Kidney (tissue), 14 donors: ENCODE measurements around the gene LY6G5C. TPM values are rescaled to one million over a fixed set of nuclear protein-coding genes. Genes with fewer than 3 reads are reported as not detected.

ENCODE experiments used
- DNase-seq, 5 donors: peaks; one replicate each; pipeline ENCODE4 v3.0.0-alpha.2; 2013 to 2020
- FAIRE-seq: peaks from 2 replicates; lab custom pipeline; 2012; peaks lifted over from hg19 to GRCh38; lab: Jason Lieb, UNC
- H3K27ac ChIP-seq, 2 donors: one replicate each; pipeline ENCODE4 v1.7.0; 2013; ENCODE audit warnings: low read depth in 2 of 2, low read length in 2 of 2, inconsistent platforms in 1 of 2
- H3K27me3 ChIP-seq: one replicate; pipeline ENCODE4 v1.7.1; 2013; ENCODE audit warnings: low read length, inconsistent platforms; ENCODE audit not compliant: control insufficient read depth, insufficient read depth
- H3K36me3 ChIP-seq, 3 donors: one replicate each; pipeline versions ENCODE4 v1.7.0 to v1.7.1; 2013; ENCODE audit warnings: low read length in 3 of 3, control low read depth in 1 of 3, inconsistent platforms in 1 of 3; ENCODE audit not compliant: insufficient read depth in 3 of 3, control insufficient read depth in 2 of 3
- H3K4me1 ChIP-seq, 3 donors: one replicate each; pipeline versions ENCODE4 v1.7.0 to v1.7.1; 2013; ENCODE audit warnings: low read length in 3 of 3, inconsistent platforms in 1 of 3, low read depth in 1 of 3; ENCODE audit not compliant: control insufficient read depth in 2 of 3, insufficient read depth in 2 of 3
- H3K4me3 ChIP-seq, 3 donors: one replicate each; pipeline versions ENCODE4 v1.7.0 to v1.8.1; 2013; ENCODE audit warnings: low read length in 3 of 3, control low read depth in 1 of 3, inconsistent platforms in 1 of 3
- H3K9ac ChIP-seq, 3 donors: one replicate each; pipeline versions ENCODE4 v1.7.0 to v1.7.1; 2013; ENCODE audit warnings: low read length in 3 of 3, control low read depth in 1 of 3, inconsistent platforms in 1 of 3
- H3K9me3 ChIP-seq, 3 donors: one replicate each; pipeline versions ENCODE4 v1.7.0 to v1.7.1; 2013; ENCODE audit warnings: low read length in 3 of 3, control low read depth in 1 of 3, inconsistent platforms in 1 of 3; ENCODE audit not compliant: control insufficient read depth in 2 of 3, insufficient read depth in 1 of 3
- intact Hi-C: fragments of 100-400 bp; cut with DNase I; formaldehyde crosslinking; loops from one replicate; pipeline ENCODE4 v1.11.1; 2022
- polyA plus RNA-seq: library from polyadenylated mRNA; stranded (reverse); fragments of 350-450 nt; fragmentation: Illumina TruSeq; extraction: RNeasy Lipid Tissue Mini Kit (QIAGEN cat#74804); gene quantifications from one replicate; pipeline ENCODE4 v1.2.3, GENCODE V29; 2014; ENCODE audit warnings: low read depth, low replicate concordance; ENCODE audit not compliant: insufficient read depth
- total RNA-seq: library from RNA; stranded (reverse); fragmentation: NEBNext Ultra II Directional; extraction: Animal tissue kit (Norgen Biotek cat#: 25700); gene quantifications from one replicate; pipeline ENCODE4 v1.2.1, GENCODE V29; 2021
- TF ChIP-seq, protein P1 (sequence below): IDR thresholded peaks from 3 replicates; pipeline ENCODE4 v1.5.1; 2012; ENCODE audit warnings: mild to moderate bottlenecking, moderate library complexity, borderline replicate concordance; ENCODE audit not compliant: insufficient read depth; ENCODE audit errors: extremely low read depth
- donor health status: control.
- donor health status: control.
- donor health status: control.
- donor health status: control.
- donor health status: control.
- donor health status: DM: yes; HTN: yes; CAD: no.
- donor health status: Normal renal cell carcinoma (clear cell type).

The LY6G5C gene
- total and polyA plus RNA-seq, 2 donors from 2014 or later: 2.5 to 4.6 TPM

DNA sequence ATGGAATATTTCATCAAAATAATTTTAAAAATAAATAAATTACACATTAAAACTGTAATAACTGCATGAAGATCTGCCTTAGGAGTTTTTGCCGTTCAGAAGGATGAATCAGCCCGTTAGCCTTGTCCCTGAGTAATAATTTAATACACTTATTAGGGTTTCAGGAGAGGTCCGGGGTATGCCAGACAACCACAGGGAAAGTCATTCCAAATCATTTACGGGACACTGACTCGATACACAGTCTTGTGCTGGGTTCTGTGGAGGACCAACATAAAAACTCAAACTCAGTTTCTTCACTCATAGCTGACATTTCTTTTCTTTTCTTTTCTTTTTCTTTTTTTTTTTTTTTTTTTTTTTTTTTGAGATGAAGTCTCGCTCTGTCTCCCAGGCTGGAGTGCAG lies 25.1 kb upstream of the LY6G5C start:
- Histone ChIP-seq H3K36me3 (peaks cover 0 to 1% (median 0%) of the 10 kb centered on the region in 3 donors), H3K9me3 (no peaks in the 10 kb centered on the region), H3K4me1 (peaks cover 0 to 10% (median 7%) of the 10 kb centered on the region in 3 donors), H3K9ac (no peak overlapping the region), H3K4me3 (no peak overlapping the region), H3K27ac (no peak overlapping the region), H3K27me3 (no peaks in the 10 kb centered on the region)
- intact Hi-C loops: no loop called here
- DNase-seq (no peak), FAIRE-seq (no peak)
- TF ChIP-seq, protein P1, sequence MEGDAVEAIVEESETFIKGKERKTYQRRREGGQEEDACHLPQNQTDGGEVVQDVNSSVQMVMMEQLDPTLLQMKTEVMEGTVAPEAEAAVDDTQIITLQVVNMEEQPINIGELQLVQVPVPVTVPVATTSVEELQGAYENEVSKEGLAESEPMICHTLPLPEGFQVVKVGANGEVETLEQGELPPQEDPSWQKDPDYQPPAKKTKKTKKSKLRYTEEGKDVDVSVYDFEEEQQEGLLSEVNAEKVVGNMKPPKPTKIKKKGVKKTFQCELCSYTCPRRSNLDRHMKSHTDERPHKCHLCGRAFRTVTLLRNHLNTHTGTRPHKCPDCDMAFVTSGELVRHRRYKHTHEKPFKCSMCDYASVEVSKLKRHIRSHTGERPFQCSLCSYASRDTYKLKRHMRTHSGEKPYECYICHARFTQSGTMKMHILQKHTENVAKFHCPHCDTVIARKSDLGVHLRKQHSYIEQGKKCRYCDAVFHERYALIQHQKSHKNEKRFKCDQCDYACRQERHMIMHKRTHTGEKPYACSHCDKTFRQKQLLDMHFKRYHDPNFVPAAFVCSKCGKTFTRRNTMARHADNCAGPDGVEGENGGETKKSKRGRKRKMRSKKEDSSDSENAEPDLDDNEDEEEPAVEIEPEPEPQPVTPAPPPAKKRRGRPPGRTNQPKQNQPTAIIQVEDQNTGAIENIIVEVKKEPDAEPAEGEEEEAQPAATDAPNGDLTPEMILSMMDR: no peak

DNA sequence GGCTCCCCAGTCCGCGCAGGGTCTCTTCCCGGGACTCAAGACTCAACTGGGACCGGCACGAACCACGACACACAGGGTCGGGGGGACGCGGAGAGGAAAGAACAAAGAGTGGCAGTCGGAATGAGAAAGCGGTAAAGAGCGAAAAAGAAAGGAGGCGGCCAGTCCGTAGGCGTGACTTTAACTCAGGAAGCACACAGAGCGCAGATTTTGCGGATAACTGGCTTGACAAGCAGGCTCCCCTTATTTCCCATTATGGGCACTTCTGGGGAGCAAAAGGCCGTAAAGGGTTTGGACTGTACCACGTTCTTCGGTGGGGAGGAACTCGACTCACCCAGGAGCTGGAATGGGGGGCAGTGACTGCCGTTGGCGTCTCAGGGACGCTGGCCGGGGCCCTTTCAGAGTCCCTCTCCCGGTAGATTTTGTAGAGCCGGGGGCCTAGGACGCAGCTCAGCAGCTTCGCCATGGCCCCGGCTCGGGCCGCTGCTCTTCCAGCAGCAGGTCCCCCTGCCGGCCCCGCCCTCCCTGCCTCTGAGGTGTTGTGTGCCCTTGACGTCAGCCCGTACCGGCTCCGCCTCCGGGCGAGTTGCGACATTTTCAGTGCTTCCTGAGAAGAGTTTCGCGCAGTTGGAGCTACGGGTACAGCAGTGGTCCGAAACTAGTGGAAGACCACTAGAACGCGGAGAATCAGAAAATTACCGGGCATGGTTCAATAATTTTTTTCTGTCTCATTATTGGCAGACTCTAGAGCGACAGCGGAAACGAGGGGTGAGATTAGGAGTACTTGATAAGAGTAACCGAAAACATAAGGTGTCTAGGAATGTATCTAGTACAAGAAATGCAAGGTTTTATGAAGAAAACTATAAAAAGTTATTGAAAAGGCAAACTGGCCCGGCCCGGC lies 22.2 kb upstream of the LY6G5C start, which contains the start of gene ABHD16A:
Gene ABHD16A (minus strand): TSS at position 506 of the 898 bp plus-strand sequence. CDS start 43 bp downstream, at position 463.
- FAIRE-seq (no peak), DNase-seq (peak; percentile 99 to 100 (median 99))
- no peaks in the 10 kb centered on the region for H3K9me3 ChIP-seq
- intact Hi-C loops: no loop called here
- H3K36me3 ChIP-seq: peaks cover 0 to 3% (median 0%) of the 10 kb centered on the region in 3 donors
- peak within 1 kb of the TSS; percentile 81 to 96 (median 88) for H3K9ac ChIP-seq
- peaks cover 0 to 10% (median 9%) of the 10 kb centered on the region in 3 donors for H3K4me1 ChIP-seq
- H3K4me3 ChIP-seq: peak within 1 kb of the TSS; percentile 89 to 98 (median 96)
- TF ChIP-seq, protein P1: peak; percentile 10
- H3K27ac ChIP-seq: peak within 1 kb of the TSS; percentile 92 to 95
- no peaks in the 10 kb centered on the region for H3K27me3 ChIP-seq

DNA sequence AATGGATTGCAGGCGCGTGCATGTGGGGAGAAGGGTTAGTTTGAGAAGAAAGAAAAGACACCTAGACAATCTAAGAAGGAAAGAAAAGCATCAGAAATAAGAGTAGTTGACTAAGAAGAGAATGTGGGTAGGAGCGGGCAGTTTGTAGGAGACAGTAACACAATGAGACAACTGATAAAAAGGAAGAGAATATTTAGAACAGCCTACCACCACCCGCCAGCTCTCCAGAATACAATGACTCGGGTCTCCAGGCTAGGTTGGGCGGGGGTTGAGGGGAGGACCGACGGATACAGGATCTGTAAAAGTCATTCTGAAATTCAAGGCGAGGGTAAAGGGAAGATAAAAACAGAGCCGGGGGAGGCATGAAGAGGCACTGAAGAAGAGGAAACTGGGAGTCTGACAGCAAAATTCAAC lies 21.5 kb upstream of the LY6G5C start:
- H3K27me3 ChIP-seq: no peaks in the 10 kb centered on the region
- no peak for FAIRE-seq
- TF ChIP-seq, protein P1: no peak

More for the DNA sequence above, 21.5 kb upstream of the LY6G5C start:
- Histone ChIP-seq H3K9ac (peak overlapping the region; percentile 81 to 96 (median 88)), H3K27ac (peak overlapping the region; percentile 92 to 95), H3K9me3 (no peaks in the 10 kb centered on the region), H3K4me3 (peak overlapping the region; percentile 89 to 98 (median 96)), H3K4me1 (peaks cover 0 to 10% (median 9%) of the 10 kb centered on the region in 3 donors), H3K36me3 (peaks cover 0 to 3% (median 3%) of the 10 kb centered on the region in 3 donors)
- no peak for DNase-seq
- intact Hi-C loops: no loop called here
